H1 (cell line): ENCODE results near the gene NXN. TPM values are rescaled to one million over a fixed set of nuclear protein-coding genes. Genes with fewer than 3 reads are reported as not detected.

Experiments
- ATF2 ChIP-seq: IDR thresholded peaks from 2 replicates; pipeline ENCODE4 v1.6.1; 2012; ENCODE audit warnings: low read length, inconsistent platforms
- polyA plus RNA-seq, 7 experiments: library from polyadenylated mRNA; depleted of rRNA in 3 of 7; stranded (reverse) in 5 of 7; unstranded in 2 of 7; fragments of >200 nt in 5 of 7; fragments of 200-250 nt in 2 of 7; gene quantifications; 1 replicate in 5 of 7; 2 replicates in 1 of 7; 4 replicates in 1 of 7; pipeline versions ENCODE4 v1.2.1 to v1.2.3, GENCODE V29; 2011 to 2013; ENCODE audit warnings: missing spikeins in 2 of 7, mixed read lengths in 2 of 7
- total RNA-seq: library from RNA; stranded (reverse); fragmentation: NEBNext Ultra II Directional; extraction: Animal tissue kit (Norgen Biotek cat#: 25700); gene quantifications from 2 replicates; pipeline ENCODE4 v1.2.1, GENCODE V29; 2021

The NXN gene
- total and polyA plus RNA-seq, 2 of the 8 experiments (the other 6 are each of a cell fraction or from before 2014, with no cell fraction given): 94.1 to 107 TPM

GRCh38 chr17:1000597-1001461, 21.3 kb upstream of the NXN start (continued):
- TF ChIP-seq ATF2: no peak
